OCI-M2 (cell line): ENCODE measurements around the gene RASGRF1.

Experiments
- DNase-seq: peaks from one replicate; lab custom pipeline; 2025; ENCODE audit not compliant: unreplicated experiment; lab: John Stamatoyannopoulos, UW

RASGRF1 gene

DNA sequence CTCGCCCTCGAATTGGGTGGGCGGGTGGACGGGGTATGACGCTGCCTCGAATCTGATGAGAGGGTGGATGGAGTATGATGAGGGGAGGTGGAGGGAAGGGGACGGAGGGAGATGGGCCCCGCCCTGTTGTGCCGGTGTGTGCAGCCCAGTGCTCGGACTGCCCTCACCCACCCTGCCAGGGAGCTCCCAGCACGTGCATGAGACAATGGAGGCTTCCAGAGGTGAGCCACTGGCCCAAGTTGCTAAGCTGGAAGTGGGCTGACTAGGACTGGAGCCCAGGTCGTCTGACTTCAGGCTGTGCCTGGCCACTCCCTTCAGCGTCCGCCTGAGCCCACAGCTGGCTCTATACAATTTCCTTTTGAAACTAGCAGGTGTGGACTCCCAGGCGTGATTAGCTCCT lies 98.7 kb downstream of the RASGRF1 start:
- DNase-seq, result no peak

DNA sequence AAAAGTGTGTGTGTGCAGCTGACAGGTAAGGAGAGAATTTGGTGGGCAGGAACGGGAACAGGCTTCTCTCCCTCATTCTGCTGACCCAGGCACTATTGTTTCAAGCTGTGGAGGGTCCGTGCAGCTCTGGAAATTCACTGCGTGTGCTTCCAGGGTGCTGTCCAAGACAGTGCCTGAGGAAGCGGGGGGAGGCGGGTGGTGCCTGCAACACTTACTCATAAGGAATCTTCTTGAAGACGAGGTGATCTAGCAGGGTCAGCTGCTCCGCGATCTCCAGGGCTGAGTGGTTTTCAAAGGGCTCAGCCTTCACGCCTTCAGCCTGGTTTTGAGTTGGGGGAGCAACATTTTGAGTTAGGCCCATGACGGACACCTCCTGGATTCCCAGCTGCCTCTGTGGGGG lies 99.1 kb downstream of the RASGRF1 start:
- no peak for DNase-seq

DNA sequence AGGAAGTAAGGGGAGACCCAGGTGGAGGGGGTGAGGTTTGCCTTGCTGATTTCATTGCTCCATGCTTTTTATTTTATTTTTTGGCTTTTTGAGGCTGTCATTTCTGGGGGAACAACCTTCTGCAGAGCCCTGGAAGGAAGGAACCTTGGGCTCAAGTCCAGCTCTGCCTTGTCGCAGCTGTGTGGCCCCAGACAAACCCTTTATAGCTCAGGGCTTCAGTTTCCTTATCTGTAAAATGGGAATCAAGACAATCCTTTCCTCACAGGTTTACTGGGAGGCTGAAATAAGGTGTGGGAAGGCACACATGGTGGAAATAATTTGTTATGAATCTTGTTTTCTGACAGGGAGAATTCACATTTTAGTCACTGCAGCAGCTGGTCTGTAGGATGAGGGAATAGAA lies 100.3 kb downstream of the RASGRF1 start:
- no peak for DNase-seq

DNA sequence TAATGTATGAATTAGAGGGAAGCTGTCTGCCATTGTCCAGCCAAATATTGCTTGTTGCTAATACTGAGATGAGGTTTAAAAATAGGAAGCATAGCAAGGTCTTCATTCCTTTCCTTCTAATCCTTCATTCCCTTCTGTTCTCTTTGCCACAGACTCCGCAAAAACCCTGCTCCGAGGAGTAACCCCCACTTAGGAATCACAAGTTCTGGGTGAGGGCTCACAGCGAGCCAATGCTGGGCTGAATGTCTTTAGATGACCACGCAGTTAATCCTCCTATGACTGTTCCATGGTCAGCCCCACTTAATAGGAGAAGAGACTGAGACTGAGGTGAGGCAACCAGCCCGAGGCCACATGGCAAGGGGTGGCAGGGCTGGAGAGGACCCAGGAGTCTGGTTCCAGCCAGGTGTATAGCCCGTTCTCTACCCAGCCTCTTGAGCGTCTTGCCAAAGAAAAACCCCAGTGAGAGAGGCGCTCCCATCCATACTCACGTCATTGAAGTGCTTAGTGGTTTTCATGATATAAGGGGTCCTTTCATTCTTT lies 100.8 kb downstream of the RASGRF1 start:
- no peak for DNase-seq

DNA sequence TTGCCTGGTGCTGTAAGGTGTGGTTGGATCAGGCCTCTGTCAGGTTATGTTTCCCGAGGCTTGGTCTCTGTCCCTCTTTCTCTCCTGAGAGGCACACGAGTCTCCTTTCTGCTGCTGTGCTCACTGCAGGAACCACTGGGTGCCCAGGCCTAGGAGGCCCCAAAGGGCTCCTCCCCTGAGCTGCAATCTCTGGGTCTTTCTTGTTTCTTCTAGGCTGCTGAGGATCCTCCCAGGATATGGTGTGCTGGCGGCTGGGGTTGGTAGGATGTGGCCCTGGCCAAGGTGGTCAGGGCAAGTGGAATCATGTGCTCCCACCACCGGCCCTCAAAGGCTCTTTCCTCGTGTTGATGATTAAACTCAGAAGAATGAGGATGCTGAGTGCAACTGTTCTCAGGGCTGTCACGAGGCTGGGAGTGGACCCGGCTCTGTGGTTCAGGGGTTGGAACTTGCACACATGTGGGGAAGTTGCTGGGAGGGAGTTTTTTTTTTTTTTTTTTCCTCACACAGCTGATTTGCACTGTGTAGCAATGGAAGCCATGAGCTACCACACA lies 102.1 kb downstream of the RASGRF1 start:
- no peak for DNase-seq

DNA sequence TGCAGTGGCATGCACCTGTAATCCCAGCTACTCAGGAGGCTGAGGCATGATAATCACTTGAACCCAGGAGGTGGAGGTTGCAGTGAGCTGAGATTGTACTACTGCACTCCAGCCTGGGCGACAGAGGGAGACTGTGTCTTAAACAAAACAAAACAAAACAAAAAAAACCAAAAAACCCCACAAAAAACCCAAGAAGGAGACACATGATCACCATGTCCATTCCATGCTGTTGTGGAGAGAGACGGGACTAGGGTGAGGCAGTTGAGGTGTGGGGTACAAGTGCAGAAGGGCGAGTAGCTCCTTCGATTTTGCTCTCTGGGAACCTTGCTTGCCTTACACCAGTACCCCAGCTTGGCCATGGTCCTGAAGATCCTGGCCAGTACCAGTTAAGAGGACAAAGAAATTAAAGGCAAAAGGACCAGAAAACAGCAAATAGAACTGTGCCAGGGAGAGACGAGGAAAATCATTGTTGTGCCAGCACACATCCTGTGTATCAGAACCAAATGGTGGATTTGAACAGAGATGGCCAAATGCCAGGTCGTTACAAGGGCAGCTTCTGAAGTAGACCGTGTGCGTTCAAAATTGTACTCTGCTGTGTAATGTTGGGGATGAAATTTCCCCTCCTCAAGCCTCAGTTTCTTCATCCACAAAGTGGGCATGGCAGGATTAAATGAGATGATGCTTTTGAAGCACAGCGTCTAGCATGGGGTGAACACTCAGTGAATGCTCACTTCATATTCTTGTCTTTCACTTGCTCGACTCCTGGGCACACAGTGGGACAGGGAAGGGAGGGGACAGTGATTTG lies 102.8 kb downstream of the RASGRF1 start:
- no peak for DNase-seq

DNA sequence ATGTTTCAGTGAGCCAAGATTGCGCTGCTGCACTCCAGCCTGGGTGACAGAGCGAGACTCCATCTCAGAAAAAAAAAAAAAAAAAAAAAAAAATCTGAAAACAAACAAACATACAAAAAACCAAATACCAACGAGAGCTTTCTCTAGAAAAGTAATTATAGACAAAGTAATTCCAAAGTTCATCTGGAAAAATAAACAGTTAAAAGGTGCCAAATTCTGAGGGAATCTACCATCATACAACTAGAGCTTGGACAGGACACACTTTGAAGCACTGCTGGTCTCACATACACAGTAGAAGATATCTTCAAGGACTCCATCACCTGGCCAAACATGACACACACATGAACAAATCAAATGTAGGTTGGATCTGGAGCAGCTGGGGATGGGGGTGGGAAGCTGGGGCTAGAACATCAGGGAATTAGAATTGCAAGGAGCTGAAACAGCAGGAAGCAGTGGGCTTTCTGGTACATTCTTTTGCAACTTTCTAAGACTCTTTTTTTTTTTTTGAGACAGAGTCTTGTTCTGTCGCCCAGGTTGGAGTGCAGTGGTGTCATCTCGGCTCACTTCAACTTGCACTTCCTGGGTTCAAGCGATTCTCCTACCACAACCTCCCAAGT lies 104.6 kb downstream of the RASGRF1 start:
- DNase-seq, result no peak

DNA sequence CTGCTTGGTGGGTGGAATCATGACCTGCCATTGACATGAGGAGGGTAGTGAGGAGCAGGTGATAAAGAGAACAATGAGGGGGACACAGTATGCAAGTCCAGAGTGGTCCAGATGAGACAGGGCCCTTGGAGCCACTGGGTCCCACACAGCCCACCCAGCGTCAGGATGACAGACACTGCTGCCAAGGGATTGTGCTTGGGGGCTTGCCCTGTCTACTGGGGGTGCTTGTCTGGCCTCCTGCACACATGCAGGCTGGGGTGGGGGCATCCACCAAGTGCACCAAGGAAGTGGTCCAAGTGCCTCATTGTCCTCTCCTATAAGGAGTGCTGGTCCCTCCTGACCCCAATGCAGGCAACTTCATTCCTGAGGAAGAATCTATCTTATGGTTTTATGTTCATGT lies 106.5 kb downstream of the RASGRF1 start:
- no peak for DNase-seq

DNA sequence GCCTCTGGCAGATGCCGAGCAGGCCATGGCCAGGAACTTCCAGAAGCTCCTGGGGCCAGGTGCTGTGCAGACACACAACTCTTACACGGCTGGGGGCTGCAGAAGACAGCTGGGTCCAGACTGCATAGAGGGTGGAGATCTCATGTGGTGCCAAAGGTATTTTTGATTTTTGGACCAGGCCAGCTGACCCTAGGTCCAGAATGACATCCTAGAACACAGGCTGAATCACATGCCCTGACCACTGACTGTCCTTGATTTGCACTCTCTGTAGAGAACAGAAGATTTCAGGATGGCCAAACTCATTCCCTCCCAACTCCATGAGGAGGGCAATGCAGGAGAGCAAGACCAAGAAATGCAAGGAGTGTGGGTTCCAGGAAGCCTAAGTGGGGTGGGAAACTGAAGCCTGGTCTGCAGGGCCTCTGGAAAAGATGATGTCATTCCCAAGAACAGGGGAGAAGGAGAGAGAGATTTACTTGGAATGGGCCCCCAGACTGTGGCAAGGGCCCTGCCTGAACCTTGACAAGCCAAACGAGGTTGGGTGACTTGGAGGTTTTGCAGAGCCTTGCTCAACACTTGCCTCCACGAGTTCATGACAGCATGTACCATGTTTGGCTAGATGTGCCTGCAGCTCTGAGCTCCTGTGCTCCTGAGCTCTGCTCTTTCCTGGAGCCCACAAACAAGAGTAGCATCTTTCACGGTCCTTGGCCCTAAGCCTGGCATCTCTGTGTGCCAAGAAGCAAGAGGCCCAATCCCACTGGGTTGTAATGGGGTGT lies 107.2 kb downstream of the RASGRF1 start:
- no peak for DNase-seq

DNA sequence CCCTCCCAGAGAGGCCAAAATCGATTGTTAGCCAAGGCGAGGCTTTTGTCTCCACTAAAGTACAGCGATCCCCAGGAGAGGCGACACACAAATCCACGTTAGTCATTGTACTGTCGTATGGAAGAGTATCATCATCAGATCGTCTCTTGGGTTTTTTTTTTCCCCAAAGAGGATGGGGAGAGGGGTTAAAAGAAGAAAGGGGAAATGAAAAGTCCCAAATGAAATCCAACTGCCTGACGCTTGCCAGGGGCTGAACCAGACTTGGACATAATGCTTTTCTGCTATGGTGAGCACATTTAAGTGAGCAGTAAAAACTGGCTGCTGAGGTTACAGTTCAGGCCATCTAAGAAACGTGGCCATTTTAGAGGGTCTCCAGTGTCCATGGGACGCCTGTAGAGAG lies 107.8 kb downstream of the RASGRF1 start:
- no peak for DNase-seq

DNA sequence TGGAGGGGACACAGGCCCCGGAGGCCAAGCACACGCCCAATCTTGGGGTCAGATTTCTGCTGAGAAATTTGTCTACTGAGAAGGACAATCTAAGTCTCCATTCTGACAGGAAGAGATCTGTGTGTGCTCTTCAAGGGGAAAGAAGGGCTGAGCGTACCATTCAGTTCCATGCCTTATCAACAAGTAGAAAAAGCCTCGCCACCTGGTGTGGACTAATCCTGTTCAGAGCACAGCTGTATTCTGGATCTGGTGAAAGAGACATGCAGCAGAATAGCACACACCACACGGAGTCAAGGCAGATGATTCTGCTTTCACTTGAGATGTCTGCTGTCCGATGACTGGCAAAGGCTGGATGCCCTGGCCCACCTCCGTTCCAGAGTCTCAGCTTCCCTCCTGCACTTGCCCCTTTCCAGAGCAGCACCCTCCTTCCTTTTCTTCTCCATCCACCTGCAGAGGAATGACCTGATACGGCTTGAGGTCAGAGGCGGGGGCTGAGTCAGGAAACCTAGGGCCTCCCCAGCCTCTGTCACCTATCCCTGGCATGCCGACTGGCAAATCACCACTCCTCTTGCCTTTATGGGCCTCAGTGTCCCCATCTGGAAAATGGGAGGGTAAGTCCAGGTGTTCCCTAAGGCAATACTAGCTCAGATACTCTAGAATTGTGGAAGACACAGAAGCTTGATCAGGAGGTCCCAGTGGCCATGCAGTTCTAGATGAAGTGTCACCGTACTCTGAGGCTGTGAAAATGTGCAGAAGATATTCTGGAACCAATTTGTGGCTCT lies 108.9 kb downstream of the RASGRF1 start:
- DNase-seq, result no peak

DNA sequence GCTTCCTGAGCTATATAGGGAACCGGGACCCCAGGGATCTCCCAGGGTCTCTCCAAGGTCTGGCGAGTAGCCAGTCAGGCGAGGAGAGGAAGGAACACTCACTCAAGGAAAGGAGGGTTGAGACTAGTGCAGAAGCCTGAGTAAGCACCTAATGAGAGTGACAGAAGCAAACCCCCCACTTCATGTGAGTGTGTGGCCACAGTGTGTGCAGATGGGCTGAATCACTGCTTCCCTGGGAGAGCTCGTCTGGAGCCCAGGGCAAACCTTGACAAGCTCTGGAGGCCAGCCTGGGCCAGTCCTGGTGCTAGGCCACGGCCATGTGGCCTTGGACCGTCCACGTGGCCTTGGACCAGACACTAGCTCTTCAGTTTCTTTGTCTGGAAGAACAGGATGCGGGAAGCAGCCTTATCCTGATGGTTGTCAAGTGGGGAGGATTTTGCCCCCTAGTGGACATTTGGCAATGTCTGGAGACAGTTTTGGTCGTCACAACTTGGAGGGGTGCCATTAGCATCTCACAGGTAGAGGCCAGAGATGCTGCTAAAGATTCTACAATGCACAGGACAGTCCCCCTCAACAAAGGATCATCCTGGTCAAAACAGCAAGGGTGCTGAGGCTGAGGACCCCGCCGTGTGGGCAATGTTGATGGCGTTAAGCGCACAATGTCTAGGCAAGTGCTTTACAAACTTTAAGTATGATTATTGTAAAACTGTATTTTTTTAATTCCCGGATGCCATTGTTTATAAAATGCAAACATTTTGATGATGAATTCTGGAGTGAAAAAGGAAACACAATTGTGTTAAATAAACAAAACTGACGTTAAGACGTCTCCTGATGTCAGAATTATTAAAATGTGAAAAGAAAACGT lies 110.9 kb downstream of the RASGRF1 start:
- no peak for DNase-seq

DNA sequence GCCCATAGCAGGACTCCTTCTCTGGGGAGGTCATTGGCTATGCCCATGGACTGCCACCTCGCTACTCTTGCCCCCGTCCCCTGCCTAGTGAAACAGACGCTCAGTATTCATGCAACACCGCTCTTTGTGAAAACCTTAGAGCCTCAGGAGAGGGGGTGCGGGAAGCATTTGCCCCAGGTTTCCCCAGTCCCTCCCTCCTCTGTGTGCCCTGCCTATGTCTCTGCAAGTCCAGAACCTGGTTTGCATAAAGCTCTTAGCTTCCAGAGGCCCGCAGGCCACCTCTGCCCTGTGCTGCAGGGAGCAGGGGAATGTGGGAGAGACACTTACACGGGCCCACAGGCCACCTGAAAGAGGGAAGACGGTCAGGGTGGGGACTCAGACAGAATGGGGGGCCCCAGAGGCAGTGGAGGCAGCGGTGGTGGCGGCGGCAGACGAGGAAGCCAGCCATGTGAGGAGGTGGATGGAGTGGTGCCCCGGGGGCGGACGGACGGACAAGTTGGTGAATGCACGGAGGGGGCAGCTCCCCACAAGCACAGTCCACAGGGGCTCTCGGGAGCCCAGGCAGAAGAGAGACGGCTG lies 111.9 kb downstream of the RASGRF1 start:
- no peak for DNase-seq

DNA sequence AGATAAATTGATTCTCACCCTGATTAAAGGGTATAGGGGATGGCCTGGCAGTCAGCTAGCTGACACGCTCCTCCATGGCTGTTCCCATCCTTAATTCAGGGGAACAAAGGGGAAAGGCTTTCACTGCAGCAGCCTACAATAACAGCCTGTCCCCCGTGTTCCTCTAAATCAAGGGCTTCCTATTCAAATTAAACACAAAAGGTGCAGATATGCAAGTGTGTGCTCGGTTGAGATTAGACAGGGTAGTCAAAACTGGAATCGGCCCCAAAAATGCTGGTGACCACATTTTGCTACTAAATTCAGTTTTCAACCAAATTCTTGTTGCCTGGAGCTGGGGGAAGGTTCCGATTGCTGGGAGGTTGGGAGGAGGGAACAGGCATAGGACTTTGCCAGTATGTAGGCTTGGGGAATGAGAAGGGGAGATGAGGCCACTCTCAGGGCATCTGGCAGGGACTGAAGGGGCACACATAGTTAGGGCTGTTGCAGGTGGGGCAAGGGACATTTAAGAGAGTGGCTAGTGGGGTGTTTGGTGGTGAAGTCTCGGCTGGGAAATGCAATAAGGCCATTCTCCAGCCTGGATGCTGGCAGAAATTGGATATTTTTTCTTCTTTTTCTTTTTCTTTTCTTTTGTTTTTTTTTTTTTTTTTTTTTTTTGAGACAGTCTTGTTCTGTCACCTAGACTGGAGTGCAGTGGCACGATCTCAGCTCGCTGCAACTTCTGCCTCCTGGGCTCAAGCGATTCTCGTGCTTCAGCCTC lies 112.8 kb downstream of the RASGRF1 start:
- DNase-seq, result no peak

DNA sequence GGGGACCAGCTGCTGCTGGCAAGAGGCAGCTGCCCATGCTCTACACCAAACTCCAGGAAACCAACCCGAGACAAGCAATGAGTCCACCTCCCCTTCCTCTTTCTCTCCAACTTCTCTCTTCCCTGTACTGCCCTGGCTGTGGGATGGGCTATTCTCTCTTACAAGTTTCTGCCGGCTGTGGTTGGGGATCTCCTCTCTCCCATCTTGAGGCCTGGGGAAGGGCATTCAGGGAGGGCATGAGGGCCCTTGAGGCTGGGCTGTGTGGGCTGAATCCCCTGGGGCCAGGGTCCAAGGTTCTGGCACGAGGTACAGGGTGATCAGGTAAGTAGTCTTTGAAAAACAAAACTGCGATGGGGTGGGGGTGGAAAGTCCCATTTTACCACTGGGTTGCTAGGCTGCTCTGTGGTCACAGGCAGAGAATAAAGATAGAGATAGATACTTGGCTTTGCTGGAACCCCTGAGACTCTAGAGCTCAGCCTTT lies 113.4 kb downstream of the RASGRF1 start:
- DNase-seq, result no peak

DNA sequence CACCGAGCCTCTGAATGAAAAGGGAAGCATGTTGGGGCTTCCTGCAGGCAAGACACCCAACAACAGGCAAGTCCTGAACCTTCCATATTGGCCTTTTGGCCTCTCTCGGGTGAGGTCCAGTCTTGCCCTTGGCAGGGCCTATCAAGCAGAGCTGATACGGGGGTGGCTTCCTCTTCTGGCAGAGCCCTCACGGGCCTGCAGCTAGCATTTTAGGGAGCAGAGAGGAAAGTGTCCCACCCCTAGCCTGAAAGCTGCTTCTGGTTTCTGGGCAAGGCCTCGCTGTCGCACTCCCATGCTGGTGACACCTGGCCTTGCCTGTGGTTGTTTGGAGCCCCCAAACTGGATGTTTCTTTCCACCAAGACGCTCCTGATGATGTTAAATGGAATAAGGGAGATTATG lies 113.9 kb downstream of the RASGRF1 start:
- no peak for DNase-seq

DNA sequence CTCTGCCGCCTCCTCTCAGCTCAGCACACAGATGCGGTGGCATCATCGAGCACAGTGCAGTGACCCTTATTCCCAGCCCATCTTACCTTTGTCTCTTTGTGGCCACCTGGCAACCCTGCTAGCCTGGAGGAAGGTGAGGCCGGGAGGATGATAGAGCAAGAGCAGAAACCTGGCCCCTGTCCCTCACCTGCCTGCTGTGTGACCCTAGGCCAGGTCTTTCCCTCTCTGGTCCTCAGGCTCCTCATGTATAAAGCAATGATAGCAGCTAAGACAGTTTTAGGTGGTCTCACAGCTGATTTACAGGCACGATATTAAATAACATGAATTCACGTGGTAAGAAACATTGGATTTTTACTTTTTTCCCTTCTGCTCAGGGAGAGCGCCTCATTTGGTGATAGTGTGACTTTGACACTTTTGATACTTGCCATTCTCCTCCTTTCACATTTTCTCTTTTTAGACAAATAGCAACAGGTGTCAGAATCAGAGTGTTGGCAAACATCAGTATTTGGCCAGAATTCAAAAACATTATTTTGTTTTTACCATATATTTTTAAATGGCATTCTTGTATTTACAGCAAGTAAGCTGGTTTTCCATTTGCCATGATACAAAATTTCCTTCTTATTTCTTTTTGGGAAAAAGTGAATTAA lies 116.2 kb downstream of the RASGRF1 start:
- DNase-seq, result no peak
